Prostate gland (tissue), 2 donors: ENCODE results near the gene ZNF480. TPM values are rescaled to one million over a fixed set of nuclear protein-coding genes. Genes with fewer than 3 reads are reported as not detected.

Source experiments
- DNase-seq: peaks from one replicate; pipeline ENCODE4 v3.0.0-alpha.2; 2019; ENCODE audit warnings: low spot score
- H3K27ac ChIP-seq, 2 donors: fragments of 200-600 bp; sonication (generic); 2 replicates each; pipeline ENCODE4 v1.5.1; 2017 to 2019
- H3K27me3 ChIP-seq: fragments of 200-600 bp; sonication (generic); replicated peaks from 2 replicates; pipeline ENCODE4 v1.5.1; 2019; ENCODE audit not compliant: insufficient read depth
- H3K36me3 ChIP-seq, 2 donors: fragments of 200-600 bp; sonication (generic); 1 replicate in 1 of 2; 2 replicates in 1 of 2; pipeline versions ENCODE4 v1.5.1 to v1.8.1; 2017 to 2019
- H3K4me1 ChIP-seq: fragments of 200-600 bp; sonication (generic); replicated peaks from 2 replicates; pipeline ENCODE4 v1.5.1; 2019
- H3K4me3 ChIP-seq, 2 donors: fragments of 200-600 bp; sonication (generic); 2 replicates each; pipeline ENCODE4 v1.5.1; 2017 to 2019
- H3K9me3 ChIP-seq: fragments of 200-600 bp; sonication (generic); 2 replicates; pipeline ENCODE4 v1.5.1; 2017
- CTCF ChIP-seq, 4 experiments: fragments of 200-600 bp in 2 of 4; fragments of 450-650 bp in 2 of 4; sonication (generic) in 2 of 4; IDR thresholded peaks; 1 replicate in 3 of 4; 2 replicates in 1 of 4; pipeline ENCODE4 v1.5.1; 2016 to 2019; ENCODE audit warnings: antibody characterized with exemption in 4 of 4, mild to moderate bottlenecking in 2 of 4, moderate library complexity in 2 of 4
- POLR2A ChIP-seq: fragments of 450-650 bp; IDR thresholded peaks from one replicate; pipeline ENCODE4 v1.6.1; 2016; ENCODE audit warnings: antibody characterized with exemption, mild to moderate bottlenecking
- POLR2AphosphoS5 ChIP-seq: sonication (generic); formaldehyde crosslinking; IDR thresholded peaks from one replicate; pipeline ENCODE4 v1.6.1; 2017; ENCODE audit warnings: antibody characterized with exemption
- WGBS: methylation state at CpG from one replicate; pipeline ENCODE4 v1.1.5; 2018; 5-methylcytosine and 5-hydroxymethylcytosine counted together
- intact Hi-C: fragments of 100-400 bp; cut with DNase I; formaldehyde crosslinking; loops from one replicate; pipeline ENCODE4 v1.14.2; 2022
- microRNA counts, 2 donors: library from miRNA; unstranded; fragments of <30 nt; microRNA quantifications; one replicate each; lab custom pipeline; 2016 to 2017
- microRNA-seq: library from miRNA; unstranded; fragments of <30 nt; microRNA quantifications from one replicate; pipeline ENCODE4, GENCODE V29; 2016
- small RNA-seq, 2 donors: library from RNA; depleted of rRNA; stranded (forward); fragments of <200 nt; gene quantifications; one replicate each; pipeline ENCODE3, GENCODE V24; 2016
- total RNA-seq, 2 donors: library from RNA; depleted of rRNA; stranded (reverse); fragments of >200 nt; gene quantifications; one replicate each; pipeline ENCODE4 v1.1.0, GENCODE V29; 2016

ZNF480 gene
- total RNA-seq, 2 donors from 2014 or later, result 6.4 to 10.8 TPM

GRCh38 chr19:52366414-52366824, 69.5 kb downstream of the ZNF480 start:
- intact Hi-C loops, result no loop called here
- Histone ChIP-seq H3K4me3 (no peak overlapping the region), H3K27ac (no peak overlapping the region), H3K27me3 (no peaks in the 10 kb centered on the region), H3K9me3 (peaks cover 6% of the 10 kb centered on the region), H3K4me1 (no peaks in the 10 kb centered on the region), H3K36me3 (peaks cover 3 to 5% of the 10 kb centered on the region in 2 donors)
- 99% methylated on average over 8 of the region's 8 CpGs for WGBS
- TF ChIP-seq CTCF (IDR thresholded peaks at IDR 0.05) (no peak), POLR2AphosphoS5 (no peak), POLR2A (no peak)
- no peak for DNase-seq

DNA sequence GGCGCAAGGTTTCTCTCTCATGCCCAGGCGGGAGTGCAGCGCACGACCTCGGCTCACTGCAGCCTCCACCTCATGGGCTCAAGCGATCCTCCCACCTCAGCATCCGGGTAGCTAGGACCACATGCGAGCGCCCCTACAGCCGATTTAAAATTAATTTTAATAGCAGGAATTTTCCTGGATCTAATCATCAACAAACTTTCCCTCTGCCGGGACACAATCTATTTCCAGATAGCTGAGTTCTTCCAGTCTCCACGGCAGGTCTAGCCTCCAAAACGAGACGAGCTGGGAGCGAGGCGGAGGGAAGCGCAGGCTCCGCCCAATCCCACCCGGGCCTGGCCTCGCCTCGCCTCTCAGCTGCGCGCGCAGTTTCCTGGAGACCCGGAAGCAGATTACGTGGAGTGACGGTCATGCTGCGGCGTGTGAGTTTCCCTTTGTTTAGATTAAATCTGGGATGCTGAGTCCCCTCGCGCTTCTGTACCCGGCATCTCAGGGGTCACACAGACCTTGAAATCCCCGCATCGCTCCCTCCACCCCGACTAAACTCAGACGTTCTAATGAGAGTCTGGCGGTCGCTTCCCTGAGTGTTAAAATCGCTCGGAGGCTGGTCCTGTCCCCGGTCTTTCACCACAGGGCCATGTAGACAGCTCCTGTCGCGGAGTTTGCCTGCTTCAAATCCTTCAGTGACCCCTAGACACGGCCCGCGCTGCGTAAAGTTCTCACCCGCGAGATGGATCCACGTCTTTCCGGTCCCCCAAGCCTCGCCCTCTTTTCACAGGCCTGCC, 72.8 kb downstream of the ZNF480 start, which contains the start of gene ZNF880:
Gene ZNF880, plus strand, starts transcription at position 365 of the 782 bp plus-strand sequence. Its CDS starts 43 bp downstream, at position 408.
- no peak for TF ChIP-seq POLR2A
- TF ChIP-seq CTCF (IDR thresholded peaks at IDR 0.05), result no peak
- TF ChIP-seq POLR2AphosphoS5, result peak; percentile 95
- Histone ChIP-seq H3K27me3 (no peaks in the 10 kb centered on the region), H3K4me3 (peak within 1 kb of the TSS; percentile 55 to 77), H3K27ac (peak within 1 kb of the TSS; percentile 83 to 94), H3K36me3 (peaks cover 5 to 6% of the 10 kb centered on the region in 2 donors), H3K4me1 (no peaks in the 10 kb centered on the region), H3K9me3 (peaks cover 6% of the 10 kb centered on the region)
- under 1% methylated on average over 52 of the region's 52 CpGs for WGBS
- DNase-seq, result peak; percentile 92
- intact Hi-C loops, result no loop called here

GRCh38 chr19:52370341-52370710, 73.4 kb downstream of the ZNF480 start:
- 31% methylated on average over 7 of the region's 7 CpGs for WGBS
- peaks cover 7 to 8% of the 10 kb centered on the region in 2 donors for H3K36me3 ChIP-seq
- intact Hi-C loops, result no loop called here

More at GRCh38 chr19:52370341-52370710, 73.4 kb downstream of the ZNF480 start:
- no peak for DNase-seq
- Histone ChIP-seq H3K9me3 (peaks cover 6% of the 10 kb centered on the region), H3K4me1 (no peaks in the 10 kb centered on the region), H3K27ac (peak overlapping the region; percentile 83 to 94), H3K27me3 (no peaks in the 10 kb centered on the region), H3K4me3 (peak overlapping the region; percentile 55 to 77)
- TF ChIP-seq POLR2AphosphoS5 (no peak), CTCF (IDR thresholded peaks at IDR 0.05) (no peak), POLR2A (no peak)

MicroRNA genes within 50 kb of the gene (microRNA counts, 767-probe panel; counts per million panel counts)
- 0 to 431 counts per million in 2 donors for microRNA hsa-miR-643 (lab: Ali Mortazavi, UCI)

Small RNAs within 50 kb of the gene (microRNA-seq; reads per million reads assigned to microRNA genes)
- gene MIR643, result 0.75 reads per million

Small RNAs within 50 kb of the gene (small RNA-seq; reads per million reads assigned to genes)
- gene MIR643 (0 reads per million in 2 donors), gene RF00019 (0 reads per million in 2 donors)

Other genes with a start within 250 kb of the ZNF480 start
- 10 to 100 TPM in 1 of 2 donors, 1 to 10 TPM in 1; 9.3 to 38.6 TPM for gene ZNF432, start 248.3 kb upstream of the ZNF480 start, total RNA-seq
- 10 to 100 TPM; 24.6 to 34.3 TPM for gene ZNF841, start 201.4 kb upstream of the ZNF480 start, total RNA-seq
- 10 to 100 TPM in 1 of 2 donors, 1 to 10 TPM in 1; 9.1 to 13.7 TPM for gene ZNF616, start 157.2 kb upstream of the ZNF480 start, total RNA-seq
- gene ZNF836, start 125.5 kb upstream of the ZNF480 start, total RNA-seq, result 10 to 100 TPM; 14.1 to 19.9 TPM
- 100 to 1,000 TPM; 265 to 358 TPM for gene PPP2R1A, start 107.1 kb upstream of the ZNF480 start, total RNA-seq
- gene ZNF766, start 27.6 kb upstream of the ZNF480 start, total RNA-seq, result 10 to 100 TPM; 12.9 to 13.0 TPM
- 1 to 10 TPM; 5.5 to 9.9 TPM for gene ZNF610, start 39.1 kb downstream of the ZNF480 start, total RNA-seq
- gene ZNF880, start 72.8 kb downstream of the ZNF480 start, total RNA-seq, result 10 to 100 TPM; 28.1 TPM
- gene ZNF528, start 100.7 kb downstream of the ZNF480 start, total RNA-seq, result 10 to 100 TPM; 19.5 to 45.3 TPM
- 1 to 10 TPM in 1 of 2 donors, under 1 TPM in 1; 0.09 to 3.2 TPM for gene ZNF534, start 132.0 kb downstream of the ZNF480 start, total RNA-seq
- gene ZNF578, start 156.4 kb downstream of the ZNF480 start, total RNA-seq, result 10 to 100 TPM in 1 of 2 donors, under 1 TPM in 1; 0.68 to 10.2 TPM
- gene ZNF808, start 230.5 kb downstream of the ZNF480 start, total RNA-seq, result 10 to 100 TPM; 14.5 to 21.7 TPM